Fibroblast of villous mesenchyme (primary cell): ENCODE measurements around the gene OIP5. TPM values are rescaled to one million over a fixed set of nuclear protein-coding genes. Genes with fewer than 3 reads are reported as not detected.
"Not testable (repeated sequence)": the region's sequence is repeated elsewhere in the genome, so short reads cannot be mapped to it uniquely, and the experiment has no call there.

Source experiments
- DNase-seq: peaks from one replicate; pipeline ENCODE4 v3.0.0-alpha.2; 2010; ENCODE audit warnings: low read depth
- H3K4me3 ChIP-seq: 2 replicates; pipeline ENCODE4 v1.5.1; 2011; ENCODE audit warnings: low read depth, mild to moderate bottlenecking, low read length
- CTCF ChIP-seq: IDR thresholded peaks from 2 replicates; pipeline ENCODE4 v1.5.1; 2012; ENCODE audit warnings: low read depth, mild to moderate bottlenecking, low read length; ENCODE audit not compliant: insufficient read depth
- total RNA-seq: library from RNA; depleted of rRNA; stranded (reverse); fragments of >200 nt; gene quantifications from 2 replicates; pipeline ENCODE4 v1.2.3, GENCODE V29; 2012

OIP5 gene
- total RNA-seq, 1 donor = 8.6 TPM

- H3K4me3 ChIP-seq = no peak overlapping the region
- TF ChIP-seq CTCF = no peak
- peak; percentile 55 for DNase-seq
These were observed 45.6 kb downstream of the OIP5 start for GRCh38 chr15:41286665-41287333.

- no peak for DNase-seq
- H3K4me3 ChIP-seq = peak overlapping the region; percentile 94
- no peak for TF ChIP-seq CTCF
These were observed 47.1 kb downstream of the OIP5 start for GRCh38 chr15:41285285-41285684.

- TF ChIP-seq CTCF = no peak
- peak overlapping the region; percentile 94 for H3K4me3 ChIP-seq
- DNase-seq = peak; percentile 58
These were observed 47.8 kb downstream of the OIP5 start for GRCh38 chr15:41284427-41285177.

GRCh38 chr15:41283653-41284426 lies 48.6 kb downstream of the OIP5 start:
- H3K4me3 ChIP-seq = peak overlapping the region; percentile 94
- peak; percentile 100 for DNase-seq
- TF ChIP-seq CTCF = no peak

GRCh38 chr15:41282980-41283652 lies 49.3 kb downstream of the OIP5 start:
- peak overlapping the region; percentile 94 for H3K4me3 ChIP-seq
- not testable (repeated sequence) for DNase-seq

- not testable (repeated sequence) for H3K4me3 ChIP-seq, DNase-seq
These were observed 50.0 kb downstream of the OIP5 start for GRCh38 chr15:41282436-41282835.

- TF ChIP-seq CTCF = no peak
- peak; percentile 88 for DNase-seq
- no peak overlapping the region for H3K4me3 ChIP-seq
These were observed 51.2 kb downstream of the OIP5 start for GRCh38 chr15:41281236-41281635.
